B cell (primary cell): ENCODE data around the gene MICALL2. TPM values are rescaled to one million over a fixed set of nuclear protein-coding genes. Genes with fewer than 3 reads are reported as not detected.

ENCODE experiments used
- ATAC-seq: fragments of 200-7000 bp; cut with Tn5 transposase; one replicate; pipeline ENCODE4 v1.10.0; 2021; ENCODE audit warnings: low read depth, mild to moderate bottlenecking, moderate number of reproducible peaks, moderate library complexity
- CTCF ChIA-PET: fragments of 350-600 bp; sonication (Branson Sonifier 250); formaldehyde crosslinking; loops from one replicate; lab custom pipeline; 2021; ENCODE audit warnings: antibody characterized with exemption, inconsistent platforms; lab: Charles Lee
- POLR2A ChIA-PET: fragments of 350-600 bp; sonication (Branson Sonifier 250); formaldehyde crosslinking; loops from one replicate; lab custom pipeline; 2021; ENCODE audit warnings: antibody characterized with exemption; lab: Charles Lee
- DNase-seq: peaks from one replicate; pipeline ENCODE4 v3.0.0; 2013
- H2AFZ ChIP-seq: 2 replicates; pipeline ENCODE4 v1.6.1; 2012; ENCODE audit warnings: mild to moderate bottlenecking, low read depth, low read length; ENCODE audit not compliant: insufficient read depth, poor library complexity, severe bottlenecking
- H3K27ac ChIP-seq, 2 donors: 1 replicate in 1 of 2; 2 replicates in 1 of 2; pipeline ENCODE4 v1.5.1; 2012 to 2013; ENCODE audit warnings: low read length in 2 of 2, mild to moderate bottlenecking in 2 of 2, moderate library complexity in 1 of 2
- H3K27me3 ChIP-seq, 4 experiments: fragments of 200-600 bp in 1 of 4; sonication (generic) in 1 of 4; replicated peaks in 1 of 4; 1 replicate in 2 of 4; 2 replicates in 2 of 4; pipeline versions ENCODE4 v1.6.1 to v1.7.0; 2013 to 2016; ENCODE audit warnings: low read length in 3 of 4, mild to moderate bottlenecking in 2 of 4, mixed read lengths in 1 of 4, moderate library complexity in 1 of 4; ENCODE audit not compliant: insufficient read depth in 4 of 4, control insufficient read depth in 3 of 4; ENCODE audit errors: control extremely low read depth in 1 of 4
- H3K36me3 ChIP-seq, 2 experiments: replicated peaks in 1 of 2; 1 replicate in 1 of 2; 2 replicates in 1 of 2; pipeline versions ENCODE4 v1.6.1 to v1.7.1; 2013; ENCODE audit warnings: low read length in 1 of 2; ENCODE audit not compliant: insufficient read depth in 2 of 2, control insufficient read depth in 1 of 2; ENCODE audit errors: control extremely low read depth in 1 of 2, extremely low read depth in 1 of 2
- H3K4me1 ChIP-seq, 2 donors: fragments of 200-600 bp in 1 of 2; sonication (generic) in 1 of 2; 1 replicate in 1 of 2; 2 replicates in 1 of 2; pipeline versions ENCODE4 v1.5.1 to v1.6.1; 2013 to 2017; ENCODE audit warnings: low read length in 2 of 2; ENCODE audit not compliant: control insufficient read depth in 2 of 2, insufficient read depth in 2 of 2
- H3K4me2 ChIP-seq: replicated peaks from 2 replicates; pipeline ENCODE3; 2012; ENCODE audit warnings: mild to moderate bottlenecking, low read depth, low read length; ENCODE audit not compliant: poor library complexity, severe bottlenecking
- H3K4me3 ChIP-seq, 5 experiments: fragments of 200-600 bp in 1 of 5; sonication (generic) in 1 of 5; 1 replicate in 3 of 5; 2 replicates in 2 of 5; pipeline versions ENCODE4 v1.5.1 to v1.7.0; 2011 to 2016; ENCODE audit warnings: low read length in 4 of 5, mild to moderate bottlenecking in 4 of 5, low read depth in 2 of 5, control low read depth in 1 of 5, moderate library complexity in 1 of 5; ENCODE audit not compliant: insufficient read depth in 1 of 5; ENCODE audit errors: control extremely low read depth in 1 of 5, extremely low read depth in 1 of 5
- H3K79me2 ChIP-seq: fragments of 200-600 bp; sonication (generic); one replicate; pipeline ENCODE4 v1.6.0; 2016; ENCODE audit warnings: low read length; ENCODE audit not compliant: control insufficient read depth, insufficient read depth
- H3K9ac ChIP-seq: fragments of 200-600 bp; sonication (generic); 2 replicates; pipeline ENCODE4 v1.6.1; 2017; ENCODE audit warnings: mild to moderate bottlenecking, low read length, moderate library complexity
- H3K9me3 ChIP-seq, 3 donors: one replicate each; pipeline versions ENCODE4 v1.6.1 to v1.7.1; 2013; ENCODE audit warnings: low read length in 2 of 3; ENCODE audit not compliant: control insufficient read depth in 2 of 3, insufficient read depth in 1 of 3; ENCODE audit errors: control extremely low read depth in 1 of 3
- H4K20me1 ChIP-seq: 2 replicates; pipeline ENCODE4 v1.6.0; 2012; ENCODE audit warnings: mild to moderate bottlenecking, low read length; ENCODE audit not compliant: insufficient read depth, control insufficient read depth, poor library complexity, severe bottlenecking
- H3K27ac Mint-ChIP-seq: one replicate; pipeline ENCODE4 v1.8.0; 2021; ENCODE audit warnings: mixed read lengths
- H3K27me3 Mint-ChIP-seq: one replicate; pipeline ENCODE4 v1.8.0; 2021; ENCODE audit warnings: mixed read lengths
- H3K4me1 Mint-ChIP-seq: one replicate; pipeline ENCODE4 v1.8.0; 2021; ENCODE audit warnings: mixed read lengths
- H3K4me3 Mint-ChIP-seq: one replicate; pipeline ENCODE4 v1.8.0; 2021; ENCODE audit warnings: mixed read lengths
- H3K9me3 Mint-ChIP-seq: one replicate; pipeline ENCODE4 v1.8.0; 2022; ENCODE audit warnings: mixed read lengths; ENCODE audit not compliant: insufficient read depth
- EZH2 ChIP-seq: IDR thresholded peaks from 2 replicates; pipeline ENCODE4 v1.6.1; 2012; ENCODE audit warnings: borderline replicate concordance, low read depth, mild to moderate bottlenecking, moderate library complexity, low read length; ENCODE audit not compliant: insufficient read depth, poor library complexity, severe bottlenecking
- WGBS: methylation state at CpG from one replicate; pipeline ENCODE4 v1.1.5; 2013; ENCODE audit warnings: missing lambda C conversion rate; ENCODE audit not compliant: insufficient coverage; 5-methylcytosine and 5-hydroxymethylcytosine counted together
- intact Hi-C: fragments of 100-400 bp; cut with micrococcal nuclease; formaldehyde crosslinking; loops from one replicate; pipeline ENCODE4 v1.10.0; 2022
- polyA plus RNA-seq: library from polyadenylated mRNA; depleted of rRNA; stranded (reverse); fragments of >200 nt; gene quantifications from 2 replicates; pipeline ENCODE4 v1.2.3, GENCODE V29; 2012
- total RNA-seq, 2 donors: library from RNA; stranded (reverse); fragments of 120-200 nt in 1 of 2; gene quantifications; 1 replicate in 1 of 2; 2 replicates in 1 of 2; pipeline versions ENCODE4 v1.2.3 to v1.2.4, GENCODE V29; 2013 to 2022
- TF ChIP-seq, protein P1 (sequence below): fragments of 200-600 bp; IDR thresholded peaks from one replicate; pipeline ENCODE4 v1.8.0; 2022; ENCODE audit warnings: antibody characterized with exemption, mild to moderate bottlenecking

The MICALL2 gene
- total and polyA plus RNA-seq, 2 donors (not counting 1 experiment from before 2014, with no cell fraction given) = 0.85 to 0.94 TPM

DNA sequence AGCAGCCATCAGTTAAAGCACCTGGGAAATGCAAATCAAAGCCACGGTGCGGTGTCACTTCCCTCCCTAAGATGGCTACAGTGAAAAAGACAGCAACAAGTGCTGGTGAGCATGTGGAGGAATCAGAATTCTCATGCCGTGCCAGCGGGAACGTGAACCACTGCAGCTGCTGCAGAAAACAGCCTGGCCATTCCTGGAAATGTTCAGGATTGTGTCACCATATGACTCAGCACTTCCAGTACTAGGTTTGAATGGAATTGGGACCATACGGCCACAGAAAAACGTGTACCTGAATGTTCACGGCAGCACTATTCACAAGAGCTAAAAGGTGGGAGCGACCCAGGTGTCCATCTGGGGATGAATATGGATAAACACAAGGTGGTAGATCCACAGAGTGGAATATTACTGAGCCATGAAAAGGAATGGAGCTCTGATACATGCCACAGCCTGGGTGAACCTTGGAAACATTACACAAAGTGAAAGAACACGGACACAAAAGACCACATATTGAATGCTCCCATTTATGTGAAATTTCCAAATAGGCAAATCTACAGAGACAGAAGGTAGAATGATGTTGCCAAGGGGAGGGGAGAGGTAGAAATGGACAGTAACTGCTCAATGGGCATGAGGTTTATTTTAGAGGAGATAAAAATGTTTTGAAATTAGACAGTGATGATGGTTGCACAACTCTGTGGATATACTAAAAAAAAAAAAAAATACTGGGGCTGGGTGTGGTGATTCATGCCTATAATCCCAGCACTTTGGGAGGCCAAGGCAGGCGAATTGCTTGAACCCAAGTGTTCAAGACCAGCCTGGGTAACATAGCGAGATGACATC lies 61.6 kb downstream of the MICALL2 start:
- no peaks in the 10 kb centered on the region for H3K4me1 ChIP-seq
- H3K9ac ChIP-seq = no peak overlapping the region
- peaks cover 0 to 27% (median 6%) of the 10 kb centered on the region in 4 experiments for H3K27me3 ChIP-seq
- H3K4me3 Mint-ChIP-seq = no peak overlapping the region
- TF ChIP-seq, protein P1, sequence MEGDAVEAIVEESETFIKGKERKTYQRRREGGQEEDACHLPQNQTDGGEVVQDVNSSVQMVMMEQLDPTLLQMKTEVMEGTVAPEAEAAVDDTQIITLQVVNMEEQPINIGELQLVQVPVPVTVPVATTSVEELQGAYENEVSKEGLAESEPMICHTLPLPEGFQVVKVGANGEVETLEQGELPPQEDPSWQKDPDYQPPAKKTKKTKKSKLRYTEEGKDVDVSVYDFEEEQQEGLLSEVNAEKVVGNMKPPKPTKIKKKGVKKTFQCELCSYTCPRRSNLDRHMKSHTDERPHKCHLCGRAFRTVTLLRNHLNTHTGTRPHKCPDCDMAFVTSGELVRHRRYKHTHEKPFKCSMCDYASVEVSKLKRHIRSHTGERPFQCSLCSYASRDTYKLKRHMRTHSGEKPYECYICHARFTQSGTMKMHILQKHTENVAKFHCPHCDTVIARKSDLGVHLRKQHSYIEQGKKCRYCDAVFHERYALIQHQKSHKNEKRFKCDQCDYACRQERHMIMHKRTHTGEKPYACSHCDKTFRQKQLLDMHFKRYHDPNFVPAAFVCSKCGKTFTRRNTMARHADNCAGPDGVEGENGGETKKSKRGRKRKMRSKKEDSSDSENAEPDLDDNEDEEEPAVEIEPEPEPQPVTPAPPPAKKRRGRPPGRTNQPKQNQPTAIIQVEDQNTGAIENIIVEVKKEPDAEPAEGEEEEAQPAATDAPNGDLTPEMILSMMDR = no peak
- TF ChIP-seq EZH2 = no peak
- no peak overlapping the region for H3K4me2 ChIP-seq
- no peaks in the 10 kb centered on the region for H3K4me1 Mint-ChIP-seq
- no peak overlapping the region for H3K4me3 ChIP-seq
- WGBS = 78% methylated on average over 11 of the region's 12 CpGs
- no peaks in the 10 kb centered on the region for H4K20me1 ChIP-seq
- H3K9me3 ChIP-seq = peaks cover 0 to 63% (median 15%) of the 10 kb centered on the region in 3 donors
- no peak overlapping the region for H3K27ac Mint-ChIP-seq
- H3K36me3 ChIP-seq = no peaks in the 10 kb centered on the region
- H3K9me3 Mint-ChIP-seq = no peaks in the 10 kb centered on the region
- no peak overlapping the region for H3K27ac ChIP-seq
- ATAC-seq = no peak
- intact Hi-C loops = no loop called here
- H3K27me3 Mint-ChIP-seq = peaks cover 41% of the 10 kb centered on the region
- no peaks in the 10 kb centered on the region for H3K79me2 ChIP-seq
- ChIA-PET POLR2A (no interaction called here), CTCF (no interaction called here)
- no peak overlapping the region for H2AFZ ChIP-seq
- no peak for DNase-seq

DNA sequence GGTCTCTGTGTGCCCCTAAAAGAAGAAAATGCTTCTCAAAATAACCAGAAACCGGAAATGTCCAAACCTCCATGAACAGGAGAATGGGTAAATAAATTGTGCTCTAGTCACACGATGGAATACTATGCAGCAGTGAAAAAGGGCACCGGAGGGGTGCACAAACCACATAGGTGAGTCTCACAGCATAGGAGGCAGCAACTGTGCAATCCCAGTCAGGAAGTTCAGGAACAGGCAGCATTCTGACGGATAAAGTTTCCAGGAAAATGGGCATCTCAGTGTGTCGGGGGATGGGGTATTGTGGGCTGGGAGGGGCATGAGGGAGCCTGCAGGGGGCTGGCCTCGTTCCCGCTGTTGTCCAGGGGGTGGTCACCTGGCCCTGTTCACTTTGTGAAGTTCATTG lies 63.1 kb downstream of the MICALL2 start:
- H3K36me3 ChIP-seq = no peaks in the 10 kb centered on the region
- H3K27me3 Mint-ChIP-seq = peaks cover 36% of the 10 kb centered on the region
- H3K79me2 ChIP-seq = no peaks in the 10 kb centered on the region
- H3K9ac ChIP-seq = no peak overlapping the region
- no peak overlapping the region for H3K4me3 ChIP-seq
- TF ChIP-seq EZH2 = no peak
- TF ChIP-seq, protein P1 = no peak
- no peak overlapping the region for H2AFZ ChIP-seq
- ChIA-PET POLR2A (no interaction called here), CTCF (interaction anchor here (1.5 kb wide), 1 partner anchor 36 kb away, joined by 3 read pairs; no protein-coding TSS in a partner anchor)
- ATAC-seq (no peak), DNase-seq (no peak)
- H3K27me3 ChIP-seq = peaks cover 0 to 14% (median 3%) of the 10 kb centered on the region in 4 experiments
- no peak overlapping the region for H3K27ac ChIP-seq
- no peak overlapping the region for H3K27ac Mint-ChIP-seq
- H3K4me3 Mint-ChIP-seq = no peak overlapping the region
- H4K20me1 ChIP-seq = no peaks in the 10 kb centered on the region
- peaks cover 4% of the 10 kb centered on the region for H3K9me3 Mint-ChIP-seq
- H3K9me3 ChIP-seq = peaks cover 0 to 64% (median 16%) of the 10 kb centered on the region in 3 donors
- H3K4me1 ChIP-seq = no peaks in the 10 kb centered on the region
- no peak overlapping the region for H3K4me2 ChIP-seq
- 77% methylated on average over 6 of the region's 7 CpGs for WGBS
- H3K4me1 Mint-ChIP-seq = no peaks in the 10 kb centered on the region
- intact Hi-C loops = no loop called here
